ENCODE results near the gene MAGEF1.

Gene MAGEF1

GRCh38 chr3:184713521-184713920 is 1.7 kb upstream of the MAGEF1 start:
- no peak for TF ChIP-seq CTCF (conservative IDR thresholded peaks at IDR 0.05; ENCODE audit: low read depth, low read length)
- no peak overlapping the region for H2AFZ ChIP-seq (ENCODE audit: low read depth)
- H3K27ac ChIP-seq, result no peak overlapping the region
- H3K27me3 ChIP-seq (ENCODE audit: insufficient read depth, low read depth), result peaks cover 4% of the 10 kb centered on the region; the same call in 1 of the 2 replicates
- no peak overlapping the region for H3K4me3 ChIP-seq (IDR thresholded peaks at IDR 0.05; ENCODE audit: insufficient read depth, low read depth, low read length)
- no peaks in the 10 kb centered on the region for H3K36me3 ChIP-seq (ENCODE audit: insufficient read depth)
- H3K4me2 ChIP-seq, result no peak overlapping the region
- H3K79me2 ChIP-seq (ENCODE audit: insufficient read depth, low read depth), result peaks cover 15% of the 10 kb centered on the region; the same call in 1 of the 2 replicates
- peaks cover 17% of the 10 kb centered on the region for H3K4me1 ChIP-seq (ENCODE audit: low read depth, poor library complexity, severe bottlenecking)
- H3K9ac ChIP-seq, result no peak overlapping the region
- no peaks in the 10 kb centered on the region for H4K20me1 ChIP-seq (ENCODE audit: insufficient read depth)

- Histone ChIP-seq H3K36me3 (ENCODE audit: insufficient read depth) (no peaks in the 10 kb centered on the region), H3K4me1 (ENCODE audit: low read depth, poor library complexity, severe bottlenecking) (peaks cover 17% of the 10 kb centered on the region), H3K79me2 (ENCODE audit: insufficient read depth, low read depth) (peaks cover 15% of the 10 kb centered on the region; the same call in 1 of the 2 replicates), H3K4me2 (no peak overlapping the region), H3K27ac (no peak overlapping the region), H4K20me1 (ENCODE audit: insufficient read depth) (no peaks in the 10 kb centered on the region), H3K27me3 (ENCODE audit: insufficient read depth, low read depth) (peaks cover 4% of the 10 kb centered on the region; the same call in 1 of the 2 replicates), H2AFZ (ENCODE audit: low read depth) (no peak overlapping the region), H3K4me3 (IDR thresholded peaks at IDR 0.05; ENCODE audit: insufficient read depth, low read depth, low read length) (no peak overlapping the region), H3K9ac (no peak overlapping the region)
- no peak for TF ChIP-seq CTCF (conservative IDR thresholded peaks at IDR 0.05; ENCODE audit: low read depth, low read length)
Observed at GRCh38 chr3:184713040-184713355, 1.1 kb upstream of the MAGEF1 start.

- peak overlapping the region; percentile 93 for H2AFZ ChIP-seq (ENCODE audit: low read depth)
- no peak overlapping the region for H3K27ac ChIP-seq
- peak overlapping the region; percentile 75; the same call in 1 of the 2 replicates for H3K4me2 ChIP-seq
- TF ChIP-seq CTCF (conservative IDR thresholded peaks at IDR 0.05; ENCODE audit: low read depth, low read length), result no peak
- no peaks in the 10 kb centered on the region for H4K20me1 ChIP-seq (ENCODE audit: insufficient read depth)
- peaks cover 17% of the 10 kb centered on the region for H3K4me1 ChIP-seq (ENCODE audit: low read depth, poor library complexity, severe bottlenecking)
- no peaks in the 10 kb centered on the region for H3K36me3 ChIP-seq (ENCODE audit: insufficient read depth)
- H3K79me2 ChIP-seq (ENCODE audit: insufficient read depth, low read depth), result peaks cover 15% of the 10 kb centered on the region; the same call in 1 of the 2 replicates
- no peak overlapping the region for H3K4me3 ChIP-seq (IDR thresholded peaks at IDR 0.05; ENCODE audit: insufficient read depth, low read depth, low read length)
- H3K9ac ChIP-seq, result no peak overlapping the region
- peaks cover 4% of the 10 kb centered on the region; the same call in 1 of the 2 replicates for H3K27me3 ChIP-seq (ENCODE audit: insufficient read depth, low read depth)
Observed at GRCh38 chr3:184712248-184713039, 580 bp upstream of the MAGEF1 start.

- H4K20me1 ChIP-seq (ENCODE audit: insufficient read depth), result no peaks in the 10 kb centered on the region
- peak overlapping the region; percentile 89 for H3K9ac ChIP-seq
- peaks cover 17% of the 10 kb centered on the region for H3K4me1 ChIP-seq (ENCODE audit: low read depth, poor library complexity, severe bottlenecking)
- H3K27ac ChIP-seq, result peak overlapping the region; percentile 66
- H3K4me3 ChIP-seq (IDR thresholded peaks at IDR 0.05; ENCODE audit: insufficient read depth, low read depth, low read length), result peak overlapping the region; percentile 12
- no peaks in the 10 kb centered on the region for H3K36me3 ChIP-seq (ENCODE audit: insufficient read depth)
- H2AFZ ChIP-seq (ENCODE audit: low read depth), result peak overlapping the region; percentile 93
- H3K4me2 ChIP-seq, result peak overlapping the region; percentile 75
- peaks cover 4% of the 10 kb centered on the region; the same call in 1 of the 2 replicates for H3K27me3 ChIP-seq (ENCODE audit: insufficient read depth, low read depth)
- TF ChIP-seq CTCF (conservative IDR thresholded peaks at IDR 0.05; ENCODE audit: low read depth, low read length), result no peak
- H3K79me2 ChIP-seq (ENCODE audit: insufficient read depth, low read depth), result peaks cover 15% of the 10 kb centered on the region; the same call in 1 of the 2 replicates
Observed at GRCh38 chr3:184710870-184711492, 883 bp downstream of the MAGEF1 start.
